Endothelial cell of umbilical vein (primary cell): ENCODE results near the gene CIDEB. TPM values are rescaled to one million over a fixed set of nuclear protein-coding genes. Genes with fewer than 3 reads are reported as not detected.

ENCODE experiments used
- BruUV-seq: library from RNA; stranded (reverse); fragments of 400-500 nt; replicated peaks from 2 replicates; lab custom pipeline; 2021; lab: Mats Ljungman, UMichigan
- CTCF ChIA-PET: fragments of 300-600, 350-600 bp; sonication (Branson Sonifier 250); formaldehyde crosslinking; loops from one replicate; lab custom pipeline; 2021; ENCODE audit warnings: antibody characterized with exemption, inconsistent platforms; lab: Charles Lee
- POLR2A ChIA-PET: fragments of 300-600, 350-600 bp; sonication (Branson Sonifier 250); formaldehyde crosslinking; loops from one replicate; lab custom pipeline; 2021; ENCODE audit warnings: antibody characterized with exemption, inconsistent platforms; lab: Charles Lee
- DNase-seq: peaks from one replicate; pipeline ENCODE4 v3.0.0-alpha.2; 2011; ENCODE audit warnings: low read depth, low spot score
- FAIRE-seq: peaks from 2 replicates; lab custom pipeline; 2011; peaks lifted over from hg19 to GRCh38; lab: Jason Lieb, UNC
- H2AFZ ChIP-seq: 2 replicates; pipeline ENCODE4 v1.6.0; 2012; ENCODE audit warnings: low read depth, low read length, control low read depth, inconsistent platforms
- H3K27ac ChIP-seq: 2 replicates; pipeline ENCODE4 v1.5.1; 2011; ENCODE audit warnings: low read depth, mild to moderate bottlenecking, control low read depth, low read length, moderate library complexity; ENCODE audit not compliant: insufficient read depth
- H3K27me3 ChIP-seq, 2 experiments: 2 replicates each; pipeline versions ENCODE4 v1.6.0 to v1.6.1; 2011; ENCODE audit warnings: low read length in 2 of 2, mixed read lengths in 1 of 2; ENCODE audit not compliant: control insufficient read depth in 2 of 2, insufficient read depth in 2 of 2
- H3K36me3 ChIP-seq, 2 experiments: 2 replicates in 1 of 2; 3 replicates in 1 of 2; pipeline ENCODE4 v1.5.1; 2011; ENCODE audit warnings: low read length in 2 of 2, mild to moderate bottlenecking in 1 of 2, moderate library complexity in 1 of 2; ENCODE audit not compliant: control insufficient read depth in 2 of 2, insufficient read depth in 2 of 2; ENCODE audit errors: extremely low read depth in 1 of 2
- H3K4me1 ChIP-seq: 3 replicates; pipeline ENCODE4 v1.5.1; 2011; ENCODE audit warnings: mild to moderate bottlenecking, low read length; ENCODE audit not compliant: control insufficient read depth, insufficient read depth; ENCODE audit errors: extremely low read depth
- H3K4me2 ChIP-seq: 2 replicates; pipeline ENCODE4 v1.6.1; 2011; ENCODE audit warnings: low read length, control low read depth, mixed read lengths; ENCODE audit not compliant: insufficient read depth
- H3K4me3 ChIP-seq, 3 experiments: fragments of 200-600 bp in 1 of 3; sonication (generic), shearing (Covaris generic) in 1 of 3; replicated peaks in 1 of 3; 2 replicates each; pipeline ENCODE4 v1.5.1; 2011 to 2016; ENCODE audit warnings: control low read depth in 3 of 3, low read length in 3 of 3, mild to moderate bottlenecking in 2 of 3, inconsistent platforms in 1 of 3, low read depth in 1 of 3, moderate library complexity in 1 of 3; ENCODE audit not compliant: insufficient read depth in 1 of 3
- H3K79me2 ChIP-seq: 2 replicates; pipeline ENCODE4 v1.6.0; 2012; ENCODE audit warnings: low read length, inconsistent platforms; ENCODE audit not compliant: control insufficient read depth, insufficient read depth
- H3K9ac ChIP-seq: replicated peaks from 2 replicates; pipeline ENCODE3; 2011; ENCODE audit warnings: low read length, control low read depth; ENCODE audit not compliant: insufficient read depth; ENCODE audit errors: extremely low read depth
- H3K9me1 ChIP-seq: replicated peaks from 3 replicates; pipeline ENCODE4 v1.6.0; 2011; ENCODE audit warnings: mild to moderate bottlenecking, low read length; ENCODE audit not compliant: control insufficient read depth, insufficient read depth; ENCODE audit errors: extremely low read depth
- H3K9me3 ChIP-seq: replicated peaks from 2 replicates; pipeline ENCODE4 v1.5.1; 2012; ENCODE audit warnings: low read length, inconsistent platforms; ENCODE audit not compliant: control insufficient read depth, insufficient read depth
- H4K20me1 ChIP-seq: replicated peaks from 2 replicates; pipeline ENCODE3; 2011; ENCODE audit warnings: mild to moderate bottlenecking, low read length; ENCODE audit not compliant: control insufficient read depth, insufficient read depth; ENCODE audit errors: extremely low read depth
- CTCF ChIP-seq, 2 donors: IDR thresholded peaks; 1 replicate in 1 of 2; 2 replicates in 1 of 2; pipeline ENCODE4 v1.5.1; 2011; ENCODE audit warnings: low read length in 2 of 2, mild to moderate bottlenecking in 2 of 2, moderate library complexity in 2 of 2, control low read depth in 1 of 2, inconsistent platforms in 1 of 2, low read depth in 1 of 2; ENCODE audit not compliant: insufficient read depth in 1 of 2; ENCODE audit errors: extremely low read depth in 1 of 2
- EZH2 ChIP-seq: IDR thresholded peaks from 2 replicates; pipeline ENCODE4 v1.6.1; 2012; ENCODE audit warnings: borderline replicate concordance, low read depth, mild to moderate bottlenecking, moderate library complexity, low read length, inconsistent platforms; ENCODE audit not compliant: severe bottlenecking
- FOS ChIP-seq: IDR thresholded peaks from 2 replicates; pipeline ENCODE4 v1.6.1; 2011; ENCODE audit warnings: mild to moderate bottlenecking, low read length, moderate library complexity, borderline replicate concordance; ENCODE audit not compliant: insufficient read depth
- GATA2 ChIP-seq: IDR thresholded peaks from 2 replicates; pipeline ENCODE4 v1.7.0; 2011; ENCODE audit warnings: low read depth, mild to moderate bottlenecking, moderate library complexity, mixed read lengths, low read length; ENCODE audit not compliant: insufficient read length, insufficient read depth
- JUN ChIP-seq: IDR thresholded peaks from 2 replicates; pipeline ENCODE4 v1.6.1; 2011; ENCODE audit warnings: borderline replicate concordance, low read depth; ENCODE audit not compliant: insufficient read length, insufficient read depth
- MAX ChIP-seq: IDR thresholded peaks from 2 replicates; pipeline ENCODE4 v1.6.1; 2011; ENCODE audit not compliant: insufficient read depth, insufficient read length
- MYC ChIP-seq: IDR thresholded peaks from one replicate; pipeline ENCODE4 v1.6.1; 2011; ENCODE audit warnings: mild to moderate bottlenecking, low read depth, low read length
- POLR2A ChIP-seq: IDR thresholded peaks from 2 replicates; pipeline ENCODE4 v1.6.1; 2012; ENCODE audit warnings: low read depth, mild to moderate bottlenecking, control low read depth, low read length
- POLR2AphosphoS5 ChIP-seq: IDR thresholded peaks from 2 replicates; pipeline ENCODE4 v1.6.1; 2012; ENCODE audit warnings: low read depth, mild to moderate bottlenecking, control low read depth, low read length, moderate library complexity; ENCODE audit not compliant: insufficient read depth
- dilution Hi-C: fragments of 300-500 bp; cut with MboI; formaldehyde crosslinking; loops from one replicate; pipeline ENCODE4 v1.15.0; 2019; ENCODE audit warnings: low sequenced_read_pairs; ENCODE audit not compliant: extremely low pct_ligation_motif_present
- intact Hi-C: fragments of 100-400 bp; cut with micrococcal nuclease; formaldehyde crosslinking; loops from one replicate; pipeline ENCODE4 v1.10.0; 2022
- polyA plus RNA-seq, 4 experiments: library from polyadenylated mRNA; depleted of rRNA in 3 of 4; stranded (reverse) in 3 of 4; unstranded in 1 of 4; fragments of >200 nt; gene quantifications; 2 replicates each; pipeline versions ENCODE4 v1.2.1 to v1.2.3, GENCODE V29; 2011 to 2012; ENCODE audit warnings: missing spikeins in 1 of 4
- total RNA-seq: library from RNA; stranded (reverse); gene quantifications from 2 replicates; pipeline ENCODE4 v1.2.3, GENCODE V29; 2021

Gene CIDEB
- total and polyA plus RNA-seq, 2 donors (not counting 3 experiments of a cell fraction or from before 2014, with no cell fraction given), result 5.2 to 7.2 TPM

DNA sequence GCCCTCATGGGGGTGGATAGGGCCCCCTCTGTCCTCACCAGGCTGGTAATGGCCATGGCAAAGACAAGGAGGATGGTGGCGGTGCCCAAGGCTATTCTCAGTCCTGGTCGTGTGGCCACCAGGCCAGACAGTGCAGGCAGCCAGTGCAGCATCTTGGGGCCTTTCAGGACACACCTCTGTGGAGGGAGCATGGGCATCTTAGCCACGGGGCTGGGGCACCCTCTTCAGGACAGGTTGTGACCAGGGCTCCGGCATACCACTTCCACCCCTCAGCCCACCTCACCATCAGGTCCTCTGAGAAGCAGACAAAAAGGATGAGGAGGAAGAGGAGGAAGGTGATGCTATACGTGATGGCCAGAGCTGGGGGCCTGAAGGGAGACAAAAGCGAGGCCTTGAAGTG, 16.2 kb upstream of the CIDEB start:
- H3K27me3 ChIP-seq, result no peaks in the 10 kb centered on the region
- CTCF ChIA-PET, result interaction anchor here (4.4 to 20.1 kb wide), 3 partner anchors 10 to 110 kb away, joined by 14 to 811 read pairs (median 23); partner anchors contain the start of genes CBLN3, CIDEB and KHNYN
- DNase-seq, result no peak
- H3K9me1 ChIP-seq, result no peaks in the 10 kb centered on the region
- no peak overlapping the region for H2AFZ ChIP-seq
- no peak overlapping the region for H3K9ac ChIP-seq
- no peak for FAIRE-seq
- H3K79me2 ChIP-seq, result no peaks in the 10 kb centered on the region
- H3K9me3 ChIP-seq, result no peaks in the 10 kb centered on the region
- peaks cover 5% of the 10 kb centered on the region for H3K4me1 ChIP-seq
- dilution Hi-C loops (no loop called here), intact Hi-C loops (no loop called here)
- POLR2A ChIA-PET, result no interaction called here
- H4K20me1 ChIP-seq, result no peaks in the 10 kb centered on the region
- BruUV-seq, result no TSS peak
- H3K4me2 ChIP-seq, result no peak overlapping the region
- no peak for TF ChIP-seq POLR2A
- TF ChIP-seq CTCF (IDR thresholded peaks at IDR 0.05; ENCODE audit: extremely low read depth in 1 of 2, insufficient read depth in 1 of 2, low read depth in 1 of 2, low read length in 2 of 2), result no peak
- no peak for TF ChIP-seq POLR2AphosphoS5
- TF ChIP-seq MYC, result no peak
- no peak for TF ChIP-seq MAX
- no peak for TF ChIP-seq FOS
- no peak for TF ChIP-seq EZH2
- no peak for TF ChIP-seq GATA2
- no peak for TF ChIP-seq JUN
- no peak overlapping the region for H3K4me3 ChIP-seq
- H3K36me3 ChIP-seq, result peaks cover 0 to 18% of the 10 kb centered on the region in 2 experiments
- no peak overlapping the region for H3K27ac ChIP-seq
